ENCODE data around the gene SLC36A3.
"Not testable (repeated sequence)": the region's sequence is repeated elsewhere in the genome, so short reads cannot be mapped to it uniquely, and the experiment has no call there.

The SLC36A3 gene

DNA sequence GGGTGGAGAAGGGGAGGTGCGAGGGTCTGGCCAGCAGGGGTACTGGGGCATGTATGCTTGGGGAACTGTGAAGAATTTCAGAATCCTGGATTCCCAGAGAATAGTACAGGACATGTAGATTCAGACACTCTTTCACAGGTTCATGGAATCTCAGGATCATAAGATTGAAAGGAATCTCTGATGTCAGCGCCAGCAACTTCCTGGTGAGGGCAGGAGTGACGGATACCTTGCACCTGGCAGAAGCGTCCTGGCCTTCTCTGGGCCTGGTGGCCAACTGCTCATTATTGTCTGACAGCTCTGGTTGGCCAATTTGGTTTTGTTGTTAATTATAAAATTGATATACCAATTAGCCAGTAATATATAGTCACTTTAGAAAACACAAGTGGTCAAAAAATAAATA lies 43.6 kb downstream of the SLC36A3 start:
- no peak for DNase-seq (ENCODE audit: low spot score)

DNA sequence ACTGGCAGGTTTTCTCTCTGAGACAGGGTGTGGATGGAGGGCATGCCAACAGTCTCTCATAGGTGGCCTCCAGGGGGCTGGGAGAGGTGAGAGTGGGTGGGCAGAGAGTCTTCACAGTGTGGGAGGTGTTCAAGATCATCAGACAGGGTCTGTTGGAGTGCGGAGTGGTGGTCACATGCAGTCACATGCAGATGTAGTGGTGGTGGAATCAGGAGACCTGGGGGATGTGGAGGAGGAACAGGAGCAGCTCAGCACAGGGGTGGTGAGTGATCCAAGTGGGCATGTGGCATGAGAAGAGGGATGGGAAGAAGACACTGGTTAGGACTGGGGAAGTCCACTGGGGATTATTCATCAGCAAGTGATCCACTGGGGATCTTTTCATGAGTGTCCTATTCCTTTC lies 44.8 kb downstream of the SLC36A3 start:
- DNase-seq (ENCODE audit: low spot score): no peak

DNA sequence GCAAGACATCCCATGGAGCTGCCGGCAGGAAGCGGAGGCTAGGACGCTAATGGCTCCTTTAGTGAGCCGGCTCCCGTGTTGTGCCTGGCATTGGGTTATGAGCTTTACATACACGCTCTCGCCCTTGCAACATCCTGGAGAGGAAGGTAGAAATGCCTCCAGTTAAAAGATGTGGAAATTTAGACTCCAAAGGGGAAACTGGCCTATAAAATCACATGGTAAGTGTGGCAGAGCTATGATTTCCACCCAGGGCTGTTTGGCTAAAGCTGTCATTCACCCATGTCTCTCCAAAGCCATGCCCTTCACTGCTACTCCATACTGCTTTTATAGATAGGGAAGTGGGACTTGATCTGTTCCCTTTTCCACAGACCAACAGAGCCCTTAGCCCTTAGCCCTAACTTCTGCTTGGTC lies 45.4 kb downstream of the SLC36A3 start:
- DNase-seq (ENCODE audit: low spot score): no peak

DNA sequence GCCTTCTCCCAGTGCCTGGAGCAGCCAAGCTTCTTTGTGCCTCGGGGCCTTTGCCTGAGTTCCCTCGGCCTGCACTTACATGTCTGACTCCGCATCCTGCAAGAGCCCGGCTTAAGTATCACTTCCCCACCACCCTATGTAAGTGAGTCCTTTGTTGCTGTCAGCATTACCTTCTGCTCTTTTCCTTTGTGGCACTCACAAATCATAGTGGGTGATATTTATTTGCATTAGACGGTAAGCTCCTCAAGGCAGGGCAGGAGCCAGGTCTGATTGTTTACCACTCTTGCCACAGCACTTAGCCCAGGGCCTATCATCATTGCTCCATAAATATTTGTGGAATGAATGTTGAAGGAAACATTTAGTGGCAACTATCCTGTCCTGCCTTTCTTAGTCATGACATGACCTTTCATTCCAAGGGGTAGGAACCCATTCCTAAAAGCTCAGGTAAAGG lies 45.8 kb downstream of the SLC36A3 start:
- DNase-seq (ENCODE audit: low spot score): no peak

DNA sequence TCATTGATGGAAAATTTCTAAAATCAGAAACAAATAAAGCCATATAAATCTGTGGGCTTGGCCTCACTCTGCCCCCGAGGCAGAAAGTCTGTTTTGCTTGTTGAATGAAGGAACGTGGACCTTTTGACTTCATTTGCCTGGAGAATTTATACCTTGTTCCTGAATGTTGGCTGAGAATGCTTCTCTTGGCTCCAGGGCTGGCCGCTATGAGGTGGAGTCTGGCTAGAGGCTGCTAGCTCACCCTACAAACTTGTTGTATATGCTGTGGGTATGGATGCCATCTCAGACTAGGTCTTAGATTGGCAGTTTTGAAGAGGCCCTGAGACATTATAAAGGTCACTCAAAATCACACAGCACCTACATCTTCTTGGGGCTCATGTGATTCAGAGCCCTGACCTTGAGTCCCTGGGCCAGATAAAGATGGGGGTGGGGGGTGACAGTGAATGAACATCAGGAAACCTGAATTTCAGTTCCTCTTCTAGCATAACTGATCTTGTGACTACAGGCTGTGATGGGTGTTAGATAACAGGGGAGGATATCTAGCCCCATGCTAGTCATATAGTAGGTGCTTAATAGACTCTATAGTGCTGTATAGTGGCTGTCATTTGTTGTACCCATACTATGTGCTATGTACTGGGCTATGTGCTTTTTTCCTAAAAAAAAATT lies 47.8 kb downstream of the SLC36A3 start:
- DNase-seq (ENCODE audit: low spot score): no peak

DNA sequence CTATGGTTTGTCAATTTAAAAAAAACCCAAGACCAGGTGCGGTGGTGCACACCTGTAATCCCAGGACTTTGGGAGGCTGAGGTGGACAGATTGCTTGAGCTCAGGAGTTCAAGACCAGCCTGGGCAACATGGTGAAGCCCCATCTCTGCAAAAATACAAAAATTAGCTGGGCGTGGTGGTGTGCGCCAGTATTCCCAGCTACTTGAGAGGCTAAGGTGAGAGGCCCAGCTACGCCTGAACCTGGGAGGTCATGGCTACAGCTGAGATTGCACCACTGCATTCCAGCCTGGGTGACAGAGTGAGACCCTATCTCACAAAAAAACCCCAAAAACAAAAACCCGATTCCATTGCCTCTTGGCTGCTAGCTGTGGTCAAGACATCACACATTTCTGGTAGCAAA lies 48.6 kb downstream of the SLC36A3 start:
- not testable (repeated sequence) for DNase-seq (ENCODE audit: low spot score)

DNA sequence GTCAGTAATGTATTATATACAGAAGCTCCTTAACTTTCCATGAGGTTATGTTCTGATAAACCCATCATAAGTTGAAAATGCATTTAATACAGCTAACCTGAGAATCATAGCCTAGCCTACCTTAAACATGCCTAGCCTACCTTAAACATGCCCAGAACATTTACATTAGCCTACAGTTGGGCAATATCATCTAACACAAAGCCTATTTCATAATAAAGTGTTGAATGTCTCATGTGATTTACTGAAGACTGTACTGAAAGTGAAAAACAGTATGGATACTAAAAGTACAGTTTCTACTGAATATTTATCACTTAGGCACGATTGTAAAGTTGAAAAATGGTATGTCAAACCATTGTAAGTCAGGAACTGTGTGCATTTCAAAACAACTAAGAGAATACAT lies 49.0 kb downstream of the SLC36A3 start:
- DNase-seq (ENCODE audit: low spot score): no peak

DNA sequence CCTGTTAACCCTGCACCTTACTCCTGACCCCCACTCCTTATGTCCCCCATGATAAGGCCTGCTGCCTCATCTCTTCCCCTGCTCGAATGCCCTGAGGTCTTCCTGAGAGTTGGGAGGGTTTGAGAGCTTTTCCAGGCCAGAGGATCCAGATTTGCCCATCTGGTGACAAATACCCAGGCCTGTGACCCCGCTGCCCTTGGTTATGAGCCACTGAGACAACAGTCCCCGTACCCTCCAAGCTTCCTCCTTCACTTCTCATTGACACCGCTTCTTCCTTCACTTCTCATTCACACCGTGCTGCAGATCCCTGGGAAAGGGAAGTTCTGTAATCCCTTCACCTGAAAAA lies 50.0 kb downstream of the SLC36A3 start:
- DNase-seq (ENCODE audit: low spot score): no peak

DNA sequence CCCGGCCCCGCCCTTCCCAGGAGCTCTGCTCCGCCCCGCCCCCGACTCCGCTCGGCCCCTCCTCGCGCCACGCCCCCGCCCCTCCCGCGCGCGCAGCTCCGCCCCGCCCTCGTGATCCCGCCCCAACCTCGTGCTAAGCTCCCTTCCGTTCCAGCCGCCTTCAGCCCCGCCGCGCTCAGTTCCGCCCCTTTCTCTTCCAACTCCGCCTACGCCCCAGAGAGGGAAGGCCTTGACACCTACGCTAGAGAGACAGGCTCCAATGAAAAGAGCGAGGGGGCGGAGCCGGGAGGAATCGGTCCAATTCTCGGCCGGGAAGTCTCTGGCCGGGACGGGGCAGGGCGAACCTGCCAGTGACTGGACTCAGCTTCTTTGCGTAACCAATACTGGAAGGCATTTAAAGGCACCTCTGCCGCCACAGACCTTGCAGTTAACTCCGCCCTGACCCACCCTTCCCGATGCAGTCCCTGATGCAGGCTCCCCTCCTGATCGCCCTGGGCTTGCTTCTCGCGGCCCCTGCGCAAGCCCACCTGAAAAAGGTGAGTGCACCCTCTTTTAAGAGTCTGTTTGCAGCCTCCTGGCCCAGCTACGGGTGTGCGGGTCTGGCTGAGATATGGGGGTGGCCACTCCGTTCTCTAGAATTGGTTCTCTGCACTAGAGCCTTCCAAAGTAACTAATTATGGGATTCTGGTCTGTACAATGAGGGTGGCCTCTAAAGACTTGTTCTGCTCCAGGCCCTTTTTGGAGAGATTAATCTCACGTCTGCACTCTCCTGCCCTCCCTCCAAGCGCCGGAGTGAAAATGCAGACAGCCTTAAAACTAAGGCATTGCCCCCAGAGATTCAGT lies 50.6 kb downstream of the SLC36A3 start, which contains the start of gene GM2A:
GM2A (plus strand) TSS at position 424 of the 843 bp plus-strand sequence; CDS start at position 456, 32 bp downstream.
- peak; percentile 99 for DNase-seq (ENCODE audit: low spot score)

DNA sequence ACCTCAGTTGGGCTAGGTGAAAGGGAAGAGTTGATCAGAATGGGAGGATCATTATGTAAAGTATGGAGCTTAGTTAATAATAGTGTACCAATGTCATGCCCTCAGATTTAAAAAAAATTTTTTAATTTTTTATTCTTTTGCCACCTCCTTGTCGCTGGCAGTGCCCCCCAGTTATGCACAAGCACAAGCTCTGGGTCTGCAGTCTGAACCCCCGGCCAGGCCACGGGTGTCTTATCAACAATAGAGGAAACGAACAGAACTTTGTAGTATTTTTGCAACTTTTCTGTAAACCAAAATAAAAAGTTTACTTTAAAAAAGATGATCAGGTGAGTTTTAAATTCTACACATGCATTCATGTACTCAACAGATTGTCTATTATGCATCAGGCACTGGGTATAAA lies 51.9 kb downstream of the SLC36A3 start:
- no peak for DNase-seq (ENCODE audit: low spot score)

DNA sequence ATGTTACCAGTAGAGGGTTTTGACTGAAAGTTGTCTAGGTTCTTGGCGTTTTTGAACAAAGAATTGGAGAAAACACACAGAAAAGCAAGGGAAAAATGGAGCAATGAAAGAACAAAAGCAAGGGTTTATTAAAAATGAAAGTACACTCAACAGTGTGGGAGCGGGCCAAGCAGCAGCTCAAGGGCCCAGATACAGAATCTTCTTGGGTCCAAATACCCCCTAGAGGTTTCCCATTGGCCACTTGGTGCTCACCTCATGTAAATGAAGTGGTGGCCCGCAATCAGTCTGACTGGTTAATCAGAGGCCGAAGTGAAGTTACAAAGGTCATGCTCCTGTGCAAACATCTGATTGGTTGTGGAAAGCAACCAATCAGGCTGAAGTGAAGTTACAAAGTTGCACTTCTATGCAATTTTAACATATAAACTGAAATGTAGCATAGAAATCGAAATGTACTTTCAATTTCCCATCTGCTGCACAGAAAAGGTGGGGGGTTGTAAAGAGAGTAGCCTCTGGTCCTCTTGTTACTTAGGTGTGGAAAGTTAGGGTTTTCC lies 52.5 kb downstream of the SLC36A3 start:
- peak; percentile 23 for DNase-seq (ENCODE audit: low spot score)

DNA sequence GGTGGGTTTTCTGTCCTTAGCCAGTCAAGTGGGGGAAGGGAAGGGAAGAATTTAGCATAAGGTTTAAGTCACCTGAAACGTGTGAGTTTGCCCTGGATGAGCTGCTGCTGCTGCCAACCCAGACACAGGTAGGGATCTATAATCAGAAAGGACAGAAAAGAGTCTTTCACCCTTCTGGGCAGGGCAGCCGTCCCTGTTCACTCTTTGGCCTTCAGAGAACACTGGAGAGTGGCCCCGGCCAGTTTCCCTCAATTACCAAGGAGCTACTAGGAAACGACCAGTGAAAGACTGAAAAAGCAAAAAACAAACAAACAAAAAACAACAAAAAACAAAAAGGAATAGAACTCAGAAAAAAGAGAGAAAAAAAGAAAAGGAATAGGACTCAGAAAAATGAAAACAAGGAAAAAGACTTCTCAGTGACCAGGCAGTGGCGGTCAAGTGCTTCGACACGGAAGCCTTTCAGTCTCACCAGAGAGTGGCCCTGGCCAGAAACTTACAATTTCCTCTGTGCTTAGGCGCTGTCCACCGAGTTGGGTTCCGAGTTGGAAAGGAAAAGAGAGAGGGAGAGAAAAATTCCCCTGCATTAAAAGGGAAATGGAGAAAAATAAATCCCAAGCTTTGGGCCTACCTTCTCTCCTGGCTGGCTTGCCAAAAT lies 53.1 kb downstream of the SLC36A3 start:
- no peak for DNase-seq (ENCODE audit: low spot score)

DNA sequence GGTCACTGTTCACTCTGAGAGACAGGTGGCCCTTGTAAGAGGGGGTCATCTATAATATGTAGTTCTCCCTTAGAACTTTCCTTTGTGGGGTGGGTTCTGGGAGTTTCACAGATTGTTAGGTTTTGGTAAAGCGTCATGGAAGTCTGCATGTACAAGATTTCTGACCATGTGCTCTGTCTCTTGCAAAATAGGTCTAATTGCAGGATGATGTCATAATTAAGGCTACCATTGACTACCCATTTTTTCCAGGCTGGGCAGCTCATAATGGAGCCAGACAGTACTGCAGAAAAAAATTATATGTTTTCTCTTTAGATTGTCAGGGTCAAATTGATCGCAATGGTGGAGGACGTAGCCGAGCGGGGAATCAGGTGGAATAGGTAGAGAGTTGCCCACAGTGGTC lies 54.3 kb downstream of the SLC36A3 start:
- no peak for DNase-seq (ENCODE audit: low spot score)

DNA sequence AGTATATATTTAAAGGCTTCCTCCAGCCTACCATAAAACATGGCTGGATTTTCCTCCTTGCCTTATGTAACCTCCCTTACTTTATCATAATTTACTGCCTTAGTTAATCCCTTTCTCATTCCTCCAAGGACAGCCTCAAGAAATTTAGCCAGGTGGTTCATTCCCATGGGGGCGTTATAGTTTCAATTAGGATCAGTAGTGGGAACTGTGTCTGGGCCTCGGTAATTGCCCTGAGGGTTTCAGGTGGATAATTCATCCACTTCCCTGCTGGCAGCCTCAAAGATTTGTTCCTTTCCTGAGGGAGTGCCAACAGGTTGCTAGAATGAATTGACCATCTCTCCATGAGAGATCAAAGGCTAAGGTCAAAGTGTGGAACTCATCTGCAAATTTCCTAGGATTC lies 54.9 kb downstream of the SLC36A3 start:
- DNase-seq (ENCODE audit: low spot score): no peak

DNA sequence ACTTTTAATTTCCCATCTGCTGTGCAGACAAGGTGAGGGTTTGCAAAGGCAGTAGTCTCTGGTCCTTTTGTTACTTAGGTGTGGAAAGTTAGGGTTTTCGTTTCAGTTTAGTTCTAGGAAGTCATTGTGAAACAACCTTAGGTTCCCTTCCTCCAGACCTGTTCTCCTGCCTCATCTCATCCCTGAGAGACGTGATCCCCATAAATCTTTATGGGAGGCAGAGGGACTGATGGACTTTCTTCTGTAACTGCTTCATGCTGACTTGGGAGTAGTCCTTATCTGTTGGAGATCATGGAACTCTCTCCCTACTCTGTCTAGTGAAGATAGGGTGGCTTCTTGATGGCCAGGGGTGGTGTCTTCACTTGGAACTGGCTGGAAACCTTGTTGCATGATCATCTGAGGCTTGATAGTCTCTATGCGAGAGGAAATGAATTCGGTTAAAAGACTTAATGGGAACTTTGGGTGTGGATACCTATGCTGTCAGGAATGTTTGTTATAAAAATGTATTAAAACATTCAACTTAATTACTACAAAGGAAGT lies 57.8 kb downstream of the SLC36A3 start:
- DNase-seq (ENCODE audit: low spot score): no peak

DNA sequence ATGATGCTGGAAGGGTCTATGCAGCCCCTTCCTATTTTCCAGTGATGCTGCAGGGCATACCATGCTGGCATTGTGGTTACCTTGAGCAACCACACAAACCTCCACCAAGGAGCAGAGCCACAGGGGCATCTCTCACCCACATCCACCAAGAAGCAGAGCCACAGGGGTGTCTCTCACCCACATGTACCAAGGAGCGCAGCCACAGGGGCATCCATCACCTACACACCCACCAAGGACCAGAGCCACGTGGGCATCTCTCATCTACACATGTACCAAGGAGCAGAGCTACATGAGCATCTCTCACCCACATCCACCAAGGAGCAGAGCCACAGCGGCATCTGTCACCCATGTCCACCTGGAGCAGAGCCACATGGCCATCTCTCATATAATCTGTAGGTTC lies 59.4 kb downstream of the SLC36A3 start:
- no peak for DNase-seq (ENCODE audit: low spot score)

DNA sequence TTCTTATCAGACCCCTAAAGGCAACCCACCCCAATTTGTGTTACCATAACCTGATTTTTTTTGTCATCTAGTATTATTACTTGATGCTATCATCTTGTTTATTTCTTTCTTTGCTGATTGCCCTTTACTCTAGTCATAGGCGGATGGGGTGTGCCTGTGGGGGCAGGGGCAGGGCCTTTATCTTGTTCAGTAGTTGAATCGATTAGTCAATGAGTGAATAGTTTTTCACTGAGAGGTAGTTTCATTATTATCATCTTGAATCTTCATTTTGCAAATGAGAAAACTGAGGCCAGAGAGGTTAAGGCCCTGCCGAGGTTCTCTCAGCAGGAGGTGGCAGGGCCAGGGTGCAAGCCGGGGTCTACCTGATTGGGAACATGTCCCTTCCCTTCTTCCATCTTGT lies 60.0 kb downstream of the SLC36A3 start:
- DNase-seq (ENCODE audit: low spot score): no peak

DNA sequence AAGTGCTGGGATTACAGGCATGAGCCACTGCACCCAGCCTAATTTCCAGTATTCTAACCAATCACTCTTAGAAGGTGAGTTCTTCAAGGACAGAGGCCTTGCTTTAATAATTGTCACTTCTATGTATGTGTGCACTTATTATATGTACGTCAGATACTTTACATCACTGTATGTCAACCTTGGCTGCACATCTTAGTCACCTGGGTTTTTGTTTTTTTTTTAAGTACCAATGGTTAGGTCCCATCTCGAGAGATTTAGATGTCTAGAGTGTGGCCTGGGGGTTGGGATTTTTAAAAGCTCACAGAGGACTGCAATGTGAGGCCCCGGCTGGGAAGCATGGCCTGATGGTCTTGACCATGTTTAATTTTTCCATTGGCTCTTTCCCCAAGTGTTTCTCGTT lies 60.4 kb downstream of the SLC36A3 start:
- no peak for DNase-seq (ENCODE audit: low spot score)

DNA sequence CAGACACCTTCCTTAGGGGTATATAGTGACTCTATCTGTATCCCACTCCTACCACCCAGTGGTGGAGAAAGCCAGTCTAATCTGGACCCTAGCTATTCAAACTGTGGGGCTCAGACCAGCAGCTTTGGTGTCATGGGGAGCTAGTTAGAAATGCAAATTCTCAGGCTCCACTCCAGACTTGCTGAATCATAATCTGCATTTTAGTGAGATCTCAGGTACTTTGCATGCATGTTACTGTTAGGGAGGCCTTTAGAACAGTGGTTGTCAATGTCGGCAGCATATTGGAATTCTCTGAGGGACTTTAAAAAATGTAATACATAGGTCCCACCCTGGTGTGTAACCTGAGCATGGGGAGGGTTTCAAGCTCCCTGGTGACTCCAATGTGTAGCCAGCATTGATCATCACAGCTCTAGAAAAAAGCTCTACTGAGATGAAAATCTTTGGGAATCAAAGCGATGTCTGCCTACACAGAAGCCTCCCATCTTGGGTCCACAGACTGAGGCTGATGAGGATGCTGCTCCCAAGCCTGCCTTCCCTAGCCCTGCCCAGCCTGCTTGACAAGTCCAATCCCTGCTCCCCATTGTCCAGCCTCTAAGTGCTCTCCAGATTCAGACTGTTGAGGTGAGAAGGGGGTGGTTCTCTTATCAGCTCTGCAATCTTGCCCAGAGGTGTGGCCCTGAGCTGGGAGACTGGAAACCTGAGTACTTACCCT lies 62.5 kb downstream of the SLC36A3 start:
- DNase-seq (ENCODE audit: low spot score): no peak

DNA sequence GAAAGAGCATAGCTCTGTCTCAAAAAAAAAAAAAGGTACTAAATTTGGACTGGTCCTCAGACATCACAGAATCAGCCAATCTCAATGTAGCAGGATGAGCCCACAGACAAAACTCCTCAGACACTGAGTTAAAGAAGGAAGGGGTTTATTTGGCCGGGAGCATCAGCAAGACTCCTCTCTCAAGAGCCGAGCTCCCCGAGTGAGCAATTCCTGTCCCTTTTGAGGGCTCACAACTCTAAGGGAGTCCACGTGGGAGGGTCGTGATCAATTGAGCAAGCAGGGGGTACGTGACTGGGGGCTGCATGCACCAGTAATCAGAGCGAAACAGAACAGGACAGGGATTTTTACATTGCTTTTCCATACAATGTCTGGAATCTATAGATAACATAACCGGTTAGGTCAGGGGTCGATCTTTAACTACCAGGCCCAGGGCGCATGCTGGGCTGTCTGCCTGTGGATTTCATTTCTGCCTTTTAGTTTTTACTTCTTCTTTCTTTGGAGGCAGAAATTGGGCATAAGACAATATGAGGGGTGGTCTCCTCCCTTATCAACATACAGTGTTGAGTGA lies 63.2 kb downstream of the SLC36A3 start:
- DNase-seq (ENCODE audit: low spot score): not testable (repeated sequence)

DNA sequence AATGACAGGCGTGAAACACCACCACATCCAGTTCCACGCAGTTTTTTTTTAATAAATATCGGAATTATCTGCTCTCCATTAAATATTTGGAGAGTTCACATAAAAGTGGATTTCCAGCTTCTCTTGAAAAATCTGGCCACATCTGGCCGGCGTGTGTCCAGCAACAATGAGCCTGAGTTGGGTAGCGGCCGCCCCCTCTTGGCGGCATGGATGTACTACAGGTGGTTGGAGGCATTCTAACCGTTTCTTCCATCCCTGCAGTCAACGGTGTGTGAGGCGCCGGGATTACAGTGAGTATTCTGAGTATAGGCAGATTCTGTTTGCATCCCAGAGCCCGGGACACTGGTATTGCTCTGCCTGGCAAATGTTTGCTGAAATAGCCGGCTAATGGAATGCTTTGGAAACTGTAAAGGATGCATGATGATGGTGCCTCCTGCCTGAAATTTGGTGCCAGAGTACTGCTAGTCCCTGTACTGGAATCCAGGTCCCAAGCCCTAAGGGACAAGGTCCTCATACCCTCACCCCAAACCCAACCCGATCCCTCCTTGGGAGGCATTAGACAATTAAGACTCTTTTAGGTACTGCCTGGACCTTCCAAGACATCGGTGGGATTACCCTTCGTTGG lies 64.2 kb downstream of the SLC36A3 start:
- peak; percentile 58 for DNase-seq (ENCODE audit: low spot score)
